Measurements from ENCODE around the gene ABCG4. TPM values are rescaled to one million over a fixed set of nuclear protein-coding genes. Genes with fewer than 3 reads are reported as not detected.

Gene ABCG4
- total and polyA plus RNA-seq, 2 of the 8 experiments (the other 6 are each of a cell fraction or from before 2014, with no cell fraction given), result 1.8 to 2.3 TPM

- Histone ChIP-seq H3K23ac (ENCODE audit: insufficient read length) (no peak overlapping the region), H3K4ac (replicated peaks; ENCODE audit: insufficient read length, low read depth, low read length) (no peak overlapping the region), H3K9ac (replicated peaks in 1 of 4; ENCODE audit: extremely low read depth in 1 of 4, low read depth in 3 of 4, low read length in 3 of 4) (no peak overlapping the region), H3K79me1 (ENCODE audit: low read depth, low read length) (no peaks in the 10 kb centered on the region), H2BK15ac (ENCODE audit: low read length) (no peak overlapping the region), H2BK120ac (replicated peaks; ENCODE audit: low read depth, low read length) (no peak overlapping the region), H3K23me2 (ENCODE audit: low read depth, low read length) (no peaks in the 10 kb centered on the region), H4K8ac (ENCODE audit: extremely low read depth, insufficient read depth, low read length) (no peak overlapping the region), H3K27me3 (replicated peaks in 1 of 4; ENCODE audit: control insufficient read depth in 3 of 4, extremely low read depth in 1 of 4, insufficient read depth in 3 of 4, low read length in 3 of 4) (no peaks in the 10 kb centered on the region), H3K4me3 (ENCODE audit: extremely low read depth in 1 of 4, insufficient read depth in 2 of 4, low read depth in 3 of 4, low read length in 4 of 4) (no peak overlapping the region), H2BK5ac (ENCODE audit: low read depth, low read length) (peak overlapping the region; percentile 18; the same call in 1 of the 2 replicates), H2AK5ac (ENCODE audit: low read depth, low read length) (no peak overlapping the region), H4K5ac (ENCODE audit: insufficient read length, low read depth, low read length) (no peak overlapping the region), H3K36me3 (ENCODE audit: control insufficient read depth in 2 of 4, insufficient read depth in 4 of 4, low read length in 3 of 4) (peaks cover 0 to 3% (median 0%) of the 10 kb centered on the region in 4 experiments; a peak in 2 of 8 replicates), H3K18ac (ENCODE audit: extremely low read depth, low read length) (no peak overlapping the region), H2BK12ac (ENCODE audit: low read depth, low read length) (no peak overlapping the region), H3K9me3 (ENCODE audit: insufficient read depth in 2 of 2, low read depth in 1 of 2, low read length in 1 of 2) (no peaks in the 10 kb centered on the region), H3K4me2 (ENCODE audit: insufficient read depth in 1 of 2, low read depth in 2 of 2, low read length in 2 of 2) (no peak overlapping the region), H4K91ac (replicated peaks; ENCODE audit: insufficient read length, low read length) (no peak overlapping the region), H2BK20ac (ENCODE audit: low read length) (no peak overlapping the region), H3K27ac (ENCODE audit: low read depth, low read length) (no peak overlapping the region), H2AFZ (ENCODE audit: low read length) (no peak overlapping the region), H4K20me1 (replicated peaks in 1 of 2; ENCODE audit: control insufficient read depth in 1 of 2, insufficient read depth in 2 of 2, low read length in 2 of 2) (peaks cover 0 to 6% of the 10 kb centered on the region in 2 experiments), H3K14ac (ENCODE audit: insufficient read length) (no peak overlapping the region), H3K79me2 (ENCODE audit: control insufficient read depth in 1 of 2, insufficient read depth in 2 of 2, low read length in 2 of 2) (no peaks in the 10 kb centered on the region), H3K4me1 (replicated peaks in 1 of 4; ENCODE audit: control insufficient read depth in 3 of 4, insufficient read depth in 4 of 4, low read length in 3 of 4) (no peaks in the 10 kb centered on the region), H3K56ac (replicated peaks; ENCODE audit: insufficient read length, low read depth, low read length) (no peak overlapping the region)
- POLR2A ChIA-PET (ENCODE audit: partially characterized antibody), result interaction anchor here (1.0 to 2.8 kb wide), 5 partner anchors 10 to 137 kb away, joined by 3 to 11 read pairs (median 3); partner anchors contain the start of gene NLRX1
- no peak for TF ChIP-seq TEAD4 (IDR thresholded peaks at IDR 0.05; ENCODE audit: low read depth, low read length)
- TF ChIP-seq HDAC2 (IDR thresholded peaks at IDR 0.05; ENCODE audit: borderline replicate concordance in 1 of 2, low read depth in 2 of 2, low read length in 2 of 2), result no peak
- WGBS, 2 experiments (ENCODE audit: extremely low coverage in 1 of 2, insufficient coverage in 1 of 2, insufficient read length in 1 of 2, insufficient replicate concordance in 2 of 2, low coverage in 1 of 2, low lambda C conversion rate in 2 of 2, missing lambda C conversion rate in 1 of 2), result 96% methylated on average over 10 of the region's 10 CpGs; no CpG with 5 or more reads in 1 of the 2 experiments
- DNase-seq (ENCODE audit: low read depth in 1 of 2, low spot score in 2 of 2), result no peak
- CTCF ChIA-PET (ENCODE audit: partially characterized antibody), result interaction anchor here (0.7 to 24.3 kb wide), 10 partner anchors 10 to 144 kb away, joined by 3 to 389 read pairs (median 4); partner anchors contain the start of gene ABCG4
- no peak for FAIRE-seq
Observed at GRCh38 chr11:119179983-119180382, 31.1 kb downstream of the ABCG4 start.

Data from H1 (cell line).